Testis (tissue), 3 donors: ENCODE data around the gene FAM177A1. TPM values are rescaled to one million over a fixed set of nuclear protein-coding genes. Genes with fewer than 3 reads are reported as not detected.

ENCODE experiments used
- DNase-seq: peaks from one replicate; pipeline ENCODE4 v3.0.0-alpha.2; 2019
- H3K27ac ChIP-seq, 2 donors: fragments of 200-600 bp; sonication (generic); one replicate each; pipeline ENCODE4 v1.5.1; 2019
- H3K27me3 ChIP-seq: fragments of 200-600 bp; sonication (generic); one replicate; pipeline ENCODE4 v1.5.1; 2019
- H3K36me3 ChIP-seq: fragments of 200-600 bp; sonication (generic); one replicate; pipeline ENCODE4 v1.5.1; 2017; ENCODE audit warnings: low read depth; ENCODE audit errors: missing control alignments
- H3K4me1 ChIP-seq: fragments of 200-600 bp; sonication (generic); one replicate; pipeline ENCODE4 v1.5.1; 2019
- H3K4me3 ChIP-seq, 2 donors: fragments of 200-600 bp; sonication (generic); one replicate each; pipeline ENCODE4 v1.5.1; 2017 to 2019
- H3K9me3 ChIP-seq: fragments of 200-600 bp; sonication (generic); one replicate; pipeline ENCODE4 v1.5.1; 2017
- CTCF ChIP-seq, 3 experiments: fragments of 450-650 bp in 2 of 3; fragments of 200-600 bp in 1 of 3; sonication (generic) in 1 of 3; IDR thresholded peaks; one replicate each; pipeline ENCODE4 v1.5.1; 2016 to 2019; ENCODE audit warnings: antibody characterized with exemption in 3 of 3, mild to moderate bottlenecking in 2 of 3, moderate library complexity in 1 of 3
- POLR2A ChIP-seq: fragments of 450-650 bp; IDR thresholded peaks from one replicate; pipeline ENCODE4 v1.6.1; 2017; ENCODE audit warnings: antibody characterized with exemption, mild to moderate bottlenecking, moderate library complexity
- WGBS, 2 donors: methylation state at CpG; one replicate each; pipeline ENCODE4 v1.1.5; 2018; 5-methylcytosine and 5-hydroxymethylcytosine counted together
- intact Hi-C: fragments of 100-400 bp; cut with DNase I; formaldehyde crosslinking; loops from one replicate; pipeline ENCODE4 v1.15.1; 2023; ENCODE audit warnings: low total_unique reads
- polyA plus RNA-seq: library from polyadenylated mRNA; stranded (reverse); fragments of 350-450 nt; fragmentation: Illumina TruSeq; extraction: RNeasy Lipid Tissue Mini Kit (QIAGEN cat#74804); gene quantifications from one replicate; pipeline ENCODE4 v1.2.3, GENCODE V29; 2014; ENCODE audit warnings: low read depth, low replicate concordance; ENCODE audit not compliant: insufficient read depth
- total RNA-seq, 2 donors: library from RNA; depleted of rRNA; stranded (reverse); fragments of >200 nt; gene quantifications; one replicate each; pipeline ENCODE4 v1.2.3, GENCODE V29; 2016

FAM177A1 gene
- total and polyA plus RNA-seq, 3 donors from 2014 or later: 49.6 to 112 (median 52.5) TPM

- no peak for TF ChIP-seq POLR2A
- no peak for TF ChIP-seq CTCF (IDR thresholded peaks at IDR 0.05)
- Histone ChIP-seq H3K4me3 (no peak overlapping the region), H3K27me3 (no peaks in the 10 kb centered on the region), H3K9me3 (no peaks in the 10 kb centered on the region), H3K27ac (no peak overlapping the region), H3K36me3 (no peaks in the 10 kb centered on the region), H3K4me1 (no peaks in the 10 kb centered on the region)
- no peak for DNase-seq
- intact Hi-C loops: no loop called here
- WGBS, 2 donors: 86 to 88% methylated on average over 1 of the region's 1 CpG
Measured at GRCh38 chr14:35004839-35005238, 41.2 kb upstream of the FAM177A1 start.

- peaks cover 3% of the 10 kb centered on the region for H3K36me3 ChIP-seq
- WGBS, 2 donors: 93 to 100% methylated on average over 1 of the region's 1 CpG
- H3K27ac ChIP-seq: no peak overlapping the region
- TF ChIP-seq CTCF (IDR thresholded peaks at IDR 0.05) (no peak), POLR2A (no peak)
- no peak overlapping the region for H3K4me3 ChIP-seq
- DNase-seq: no peak
- H3K27me3 ChIP-seq: no peaks in the 10 kb centered on the region
- H3K4me1 ChIP-seq: no peaks in the 10 kb centered on the region
- intact Hi-C loops: no loop called here
- no peaks in the 10 kb centered on the region for H3K9me3 ChIP-seq
Measured at GRCh38 chr14:35016568-35016967, 29.5 kb upstream of the FAM177A1 start.

GRCh38 chr14:35020713-35021112 lies 25.4 kb upstream of the FAM177A1 start:
- no peak overlapping the region for H3K4me3 ChIP-seq
- peaks cover 3% of the 10 kb centered on the region for H3K36me3 ChIP-seq
- no peaks in the 10 kb centered on the region for H3K9me3 ChIP-seq
- no peak overlapping the region for H3K27ac ChIP-seq
- TF ChIP-seq CTCF (IDR thresholded peaks at IDR 0.05): no peak
- no peak for TF ChIP-seq POLR2A
- H3K27me3 ChIP-seq: no peaks in the 10 kb centered on the region
- H3K4me1 ChIP-seq: no peaks in the 10 kb centered on the region
- no peak for DNase-seq
- intact Hi-C loops: no loop called here
- WGBS, 2 donors: 87% methylated on average over 4 of the region's 4 CpGs

GRCh38 chr14:35028435-35028834 lies 17.6 kb upstream of the FAM177A1 start:
- WGBS, 2 donors: 94 to 95% methylated on average over 2 of the region's 2 CpGs
- no peak for TF ChIP-seq POLR2A
- TF ChIP-seq CTCF (IDR thresholded peaks at IDR 0.05): no peak
- Histone ChIP-seq H3K9me3 (no peaks in the 10 kb centered on the region), H3K27me3 (no peaks in the 10 kb centered on the region), H3K4me3 (no peak overlapping the region), H3K27ac (no peak overlapping the region), H3K36me3 (no peaks in the 10 kb centered on the region), H3K4me1 (no peaks in the 10 kb centered on the region)
- intact Hi-C loops: no loop called here
- no peak for DNase-seq

- 100% methylated on average over 2 of the region's 2 CpGs for WGBS, 2 donors
- intact Hi-C loops: no loop called here
- Histone ChIP-seq H3K9me3 (no peaks in the 10 kb centered on the region), H3K27me3 (no peaks in the 10 kb centered on the region), H3K27ac (no peak overlapping the region), H3K36me3 (no peaks in the 10 kb centered on the region), H3K4me3 (no peak overlapping the region), H3K4me1 (no peaks in the 10 kb centered on the region)
- DNase-seq: no peak
- TF ChIP-seq POLR2A: no peak
- TF ChIP-seq CTCF (IDR thresholded peaks at IDR 0.05): no peak
Measured at GRCh38 chr14:35032562-35032961, 13.5 kb upstream of the FAM177A1 start.
